ENCODE measurements around the gene OOEP. TPM values are rescaled to one million over a fixed set of nuclear protein-coding genes. Genes with fewer than 3 reads are reported as not detected.

The OOEP gene
- total RNA-seq, 2 experiments from 2014 or later, result 0.38 to 0.50 TPM

DNA sequence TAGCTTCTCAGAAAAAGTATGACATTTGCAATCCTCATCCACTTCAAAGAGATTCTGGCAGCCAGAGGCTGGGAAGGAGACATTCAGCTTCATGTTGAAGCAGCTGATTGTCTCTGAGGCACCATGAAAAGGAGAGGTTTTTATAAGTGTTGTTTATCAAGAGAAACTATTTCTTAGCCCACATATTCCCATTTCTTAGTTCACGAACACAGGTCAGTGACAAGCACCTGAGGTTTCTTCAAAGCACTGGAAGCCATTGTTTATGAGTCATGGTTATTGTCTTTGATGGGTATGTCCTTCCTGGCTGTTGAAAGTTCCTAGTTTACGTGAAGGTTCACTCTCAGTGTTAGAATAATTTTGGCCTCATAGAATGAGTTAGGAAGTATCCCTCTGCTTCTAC lies 22.0 kb upstream of the OOEP start:
- POLR2A ChIA-PET, result interaction anchor here (1.0 kb wide), 1 partner anchor 262 kb away, joined by 3 read pairs; the partner anchor contains the start of gene SLC17A5
- H3K4me1 ChIP-seq (ENCODE audit: insufficient read depth, low read length), result peaks cover 25% of the 10 kb centered on the region
- DNase-seq (peak in 3 of 14 experiments; percentile 32 to 61 (median 44)), ATAC-seq (ENCODE audit: poor library complexity) (no peak)
- peak overlapping the region; percentile 60 for H3K27ac Mint-ChIP-seq
- H3K27me3 ChIP-seq (ENCODE audit: control insufficient read depth in 1 of 2, insufficient read depth in 2 of 2, low read length in 2 of 2), result no peaks in the 10 kb centered on the region
- no peak overlapping the region for H3K4me3 ChIP-seq (ENCODE audit: low read length)
- H3K9me3 Mint-ChIP-seq, result no peaks in the 10 kb centered on the region
- H3K4me3 Mint-ChIP-seq, result peak overlapping the region; percentile 36
- intact Hi-C loops (cut with DNase I, micrococcal nuclease), result no loop called here
- no peaks in the 10 kb centered on the region for H3K36me3 ChIP-seq (ENCODE audit: insufficient read depth, low read length)
- H3K36me3 Mint-ChIP-seq (ENCODE audit: low read depth), result no peaks in the 10 kb centered on the region
- CTCF ChIA-PET, result interaction anchor here (0.9 kb wide), 1 partner anchor 10 kb away, joined by 4 read pairs; no protein-coding TSS in a partner anchor
- H3K4me1 Mint-ChIP-seq (ENCODE audit: low read depth), result peaks cover 27% of the 10 kb centered on the region
- TF ChIP-seq, protein P1, sequence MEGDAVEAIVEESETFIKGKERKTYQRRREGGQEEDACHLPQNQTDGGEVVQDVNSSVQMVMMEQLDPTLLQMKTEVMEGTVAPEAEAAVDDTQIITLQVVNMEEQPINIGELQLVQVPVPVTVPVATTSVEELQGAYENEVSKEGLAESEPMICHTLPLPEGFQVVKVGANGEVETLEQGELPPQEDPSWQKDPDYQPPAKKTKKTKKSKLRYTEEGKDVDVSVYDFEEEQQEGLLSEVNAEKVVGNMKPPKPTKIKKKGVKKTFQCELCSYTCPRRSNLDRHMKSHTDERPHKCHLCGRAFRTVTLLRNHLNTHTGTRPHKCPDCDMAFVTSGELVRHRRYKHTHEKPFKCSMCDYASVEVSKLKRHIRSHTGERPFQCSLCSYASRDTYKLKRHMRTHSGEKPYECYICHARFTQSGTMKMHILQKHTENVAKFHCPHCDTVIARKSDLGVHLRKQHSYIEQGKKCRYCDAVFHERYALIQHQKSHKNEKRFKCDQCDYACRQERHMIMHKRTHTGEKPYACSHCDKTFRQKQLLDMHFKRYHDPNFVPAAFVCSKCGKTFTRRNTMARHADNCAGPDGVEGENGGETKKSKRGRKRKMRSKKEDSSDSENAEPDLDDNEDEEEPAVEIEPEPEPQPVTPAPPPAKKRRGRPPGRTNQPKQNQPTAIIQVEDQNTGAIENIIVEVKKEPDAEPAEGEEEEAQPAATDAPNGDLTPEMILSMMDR (IDR thresholded peaks at IDR 0.05), result no peak
- peak overlapping the region in 1 of 2 donors; percentile 50 for H3K27ac ChIP-seq (ENCODE audit: low read depth in 1 of 2, low read length in 2 of 2)
- no peaks in the 10 kb centered on the region for H3K27me3 Mint-ChIP-seq
- peaks cover 0 to 7% of the 10 kb centered on the region in 2 experiments for H3K9me3 ChIP-seq (ENCODE audit: control insufficient read depth in 1 of 2, insufficient read depth in 1 of 2, low read length in 2 of 2)

DNA sequence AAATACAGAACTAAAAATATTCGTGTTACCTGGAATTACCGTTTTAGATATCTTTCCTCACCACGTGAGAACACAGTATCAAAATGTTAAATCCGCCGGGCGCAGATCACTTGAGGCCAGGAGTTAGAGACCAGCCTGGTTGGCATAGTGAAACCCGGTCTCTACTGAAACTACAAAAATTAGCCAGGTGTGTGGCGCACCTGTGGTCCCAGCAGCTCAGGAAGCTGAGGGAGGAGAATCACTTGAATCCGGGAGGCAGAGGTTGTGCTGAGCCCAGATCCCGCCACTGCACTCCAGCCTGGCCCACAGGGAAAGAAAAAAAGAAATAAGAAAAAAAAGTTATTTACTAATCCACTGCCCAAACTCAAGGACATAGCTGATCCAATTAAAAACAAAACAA lies 20.2 kb upstream of the OOEP start:
- TF ChIP-seq, protein P1 (IDR thresholded peaks at IDR 0.05), result no peak
- ChIA-PET POLR2A (interaction anchor here (0.7 to 0.8 kb wide), 2 partner anchors 72 to 198 kb away, joined by 3 to 4 read pairs; partner anchors contain the start of gene MTO1), CTCF (no interaction called here)
- Histone ChIP-seq H3K4me1 (ENCODE audit: insufficient read depth, low read length) (peaks cover 25% of the 10 kb centered on the region), H3K4me3 (ENCODE audit: low read length) (no peak overlapping the region), H3K27ac (ENCODE audit: low read depth in 1 of 2, low read length in 2 of 2) (no peak overlapping the region), H3K27me3 (ENCODE audit: control insufficient read depth in 1 of 2, insufficient read depth in 2 of 2, low read length in 2 of 2) (no peaks in the 10 kb centered on the region), H3K9me3 (ENCODE audit: control insufficient read depth in 1 of 2, insufficient read depth in 1 of 2, low read length in 2 of 2) (peaks cover 0 to 4% of the 10 kb centered on the region in 2 experiments), H3K36me3 (ENCODE audit: insufficient read depth, low read length) (no peaks in the 10 kb centered on the region)
- intact Hi-C loops (cut with DNase I, micrococcal nuclease), result loop anchor here in 1 of 2 experiments (10.0 kb wide), 1 partner anchor 105 kb away; no protein-coding TSS in a partner anchor
- no peaks in the 10 kb centered on the region for H3K27me3 Mint-ChIP-seq
- peak overlapping the region; percentile 20 for H3K4me3 Mint-ChIP-seq
- no peak for ATAC-seq (ENCODE audit: poor library complexity)
- H3K36me3 Mint-ChIP-seq (ENCODE audit: low read depth), result no peaks in the 10 kb centered on the region
- H3K4me1 Mint-ChIP-seq (ENCODE audit: low read depth), result peaks cover 23% of the 10 kb centered on the region
- no peak for DNase-seq
- H3K27ac Mint-ChIP-seq, result no peak overlapping the region
- H3K9me3 Mint-ChIP-seq, result no peaks in the 10 kb centered on the region

DNA sequence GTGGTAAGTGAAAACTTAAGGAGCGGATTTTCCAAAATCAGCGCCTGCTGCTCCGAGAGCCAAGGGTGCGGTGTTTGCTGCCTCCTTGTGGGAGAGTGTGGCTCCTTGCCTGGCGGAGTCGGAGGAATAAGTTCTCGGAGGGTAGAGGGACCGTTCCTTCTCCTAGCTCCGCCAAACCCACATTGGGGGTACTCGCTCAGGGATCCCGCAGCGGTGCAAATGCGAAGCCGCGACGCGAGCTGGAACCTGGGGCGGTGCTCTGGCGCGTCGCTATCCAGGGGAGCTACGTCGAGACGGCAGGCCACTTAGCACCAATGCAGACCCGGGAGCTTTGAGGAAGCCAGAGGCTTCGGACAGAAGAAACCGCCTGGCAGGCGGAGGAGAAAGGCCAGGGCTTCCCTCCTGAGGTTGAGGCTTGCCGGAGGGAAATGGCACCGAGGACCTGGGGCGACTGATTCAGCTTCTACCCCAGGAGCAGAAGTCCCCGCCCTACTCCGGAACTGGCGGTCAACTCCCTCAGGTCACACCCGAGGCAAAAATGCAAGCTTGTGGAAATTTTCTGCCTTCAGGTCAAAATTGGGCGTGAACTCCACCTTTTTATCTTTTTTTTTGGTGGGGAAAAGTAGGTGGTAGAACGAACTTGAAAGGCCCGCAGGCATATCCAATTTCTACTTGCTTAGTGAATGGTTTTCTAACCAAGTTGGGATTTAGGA lies 19.3 kb upstream of the OOEP start:
- Histone ChIP-seq H3K27me3 (ENCODE audit: control insufficient read depth in 1 of 2, insufficient read depth in 2 of 2, low read length in 2 of 2) (no peaks in the 10 kb centered on the region), H3K27ac (ENCODE audit: low read depth in 1 of 2, low read length in 2 of 2) (peak overlapping the region in 1 of 2 donors; percentile 59), H3K4me3 (ENCODE audit: low read length) (peak overlapping the region; percentile 71), H3K9me3 (ENCODE audit: control insufficient read depth in 1 of 2, insufficient read depth in 1 of 2, low read length in 2 of 2) (no peaks in the 10 kb centered on the region), H3K4me1 (ENCODE audit: insufficient read depth, low read length) (peaks cover 23% of the 10 kb centered on the region), H3K36me3 (ENCODE audit: insufficient read depth, low read length) (no peaks in the 10 kb centered on the region)
- Mint-ChIP-seq H3K36me3 (ENCODE audit: low read depth) (no peaks in the 10 kb centered on the region), H3K4me1 (ENCODE audit: low read depth) (peaks cover 19% of the 10 kb centered on the region), H3K27ac (peak overlapping the region; percentile 77), H3K9me3 (no peaks in the 10 kb centered on the region), H3K27me3 (no peaks in the 10 kb centered on the region), H3K4me3 (peak overlapping the region; percentile 82)
- peak in 13 of 14 experiments; percentile 11 to 81 (median 41) for DNase-seq
- ChIA-PET CTCF (interaction anchor here (1.2 kb wide), 1 partner anchor 26 kb away, joined by 3 read pairs; no protein-coding TSS in a partner anchor), POLR2A (interaction anchor here (0.9 to 1.7 kb wide), 6 partner anchors 24 to 132 kb away, joined by 3 to 13 read pairs (median 6); partner anchors contain the start of genes CGAS, EEF1A1 and MTO1)
- peak; percentile 71 for ATAC-seq (ENCODE audit: poor library complexity)
- TF ChIP-seq, protein P1 (IDR thresholded peaks at IDR 0.05), result peak; percentile 48
- intact Hi-C loops (cut with DNase I, micrococcal nuclease), result loop anchor here in 1 of 2 experiments (10.0 kb wide), 1 partner anchor 104 kb away; no protein-coding TSS in a partner anchor

All from CD4-positive, alpha-beta T cell (primary cell).